Endothelial cell of umbilical vein (primary cell): ENCODE results near the gene RHCG. TPM values are rescaled to one million over a fixed set of nuclear protein-coding genes. Genes with fewer than 3 reads are reported as not detected.

ENCODE experiments used
- BruUV-seq: library from RNA; stranded (reverse); fragments of 400-500 nt; replicated peaks from 2 replicates; lab custom pipeline; 2021; lab: Mats Ljungman, UMichigan
- CTCF ChIA-PET: fragments of 300-600, 350-600 bp; sonication (Branson Sonifier 250); formaldehyde crosslinking; loops from one replicate; lab custom pipeline; 2021; ENCODE audit warnings: antibody characterized with exemption, inconsistent platforms; lab: Charles Lee
- POLR2A ChIA-PET: fragments of 300-600, 350-600 bp; sonication (Branson Sonifier 250); formaldehyde crosslinking; loops from one replicate; lab custom pipeline; 2021; ENCODE audit warnings: antibody characterized with exemption, inconsistent platforms; lab: Charles Lee
- DNase-seq: peaks from one replicate; pipeline ENCODE4 v3.0.0-alpha.2; 2011; ENCODE audit warnings: low read depth, low spot score
- FAIRE-seq: peaks from 2 replicates; lab custom pipeline; 2011; peaks lifted over from hg19 to GRCh38; lab: Jason Lieb, UNC
- H2AFZ ChIP-seq: 2 replicates; pipeline ENCODE4 v1.6.0; 2012; ENCODE audit warnings: low read depth, low read length, control low read depth, inconsistent platforms
- H3K27ac ChIP-seq: 2 replicates; pipeline ENCODE4 v1.5.1; 2011; ENCODE audit warnings: low read depth, mild to moderate bottlenecking, control low read depth, low read length, moderate library complexity; ENCODE audit not compliant: insufficient read depth
- H3K27me3 ChIP-seq, 2 experiments: 2 replicates each; pipeline versions ENCODE4 v1.6.0 to v1.6.1; 2011; ENCODE audit warnings: low read length in 2 of 2, mixed read lengths in 1 of 2; ENCODE audit not compliant: control insufficient read depth in 2 of 2, insufficient read depth in 2 of 2
- H3K36me3 ChIP-seq, 2 experiments: 2 replicates in 1 of 2; 3 replicates in 1 of 2; pipeline ENCODE4 v1.5.1; 2011; ENCODE audit warnings: low read length in 2 of 2, mild to moderate bottlenecking in 1 of 2, moderate library complexity in 1 of 2; ENCODE audit not compliant: control insufficient read depth in 2 of 2, insufficient read depth in 2 of 2; ENCODE audit errors: extremely low read depth in 1 of 2
- H3K4me1 ChIP-seq: 3 replicates; pipeline ENCODE4 v1.5.1; 2011; ENCODE audit warnings: mild to moderate bottlenecking, low read length; ENCODE audit not compliant: control insufficient read depth, insufficient read depth; ENCODE audit errors: extremely low read depth
- H3K4me2 ChIP-seq: 2 replicates; pipeline ENCODE4 v1.6.1; 2011; ENCODE audit warnings: low read length, control low read depth, mixed read lengths; ENCODE audit not compliant: insufficient read depth
- H3K4me3 ChIP-seq, 3 experiments: fragments of 200-600 bp in 1 of 3; sonication (generic), shearing (Covaris generic) in 1 of 3; replicated peaks in 1 of 3; 2 replicates each; pipeline ENCODE4 v1.5.1; 2011 to 2016; ENCODE audit warnings: control low read depth in 3 of 3, low read length in 3 of 3, mild to moderate bottlenecking in 2 of 3, inconsistent platforms in 1 of 3, low read depth in 1 of 3, moderate library complexity in 1 of 3; ENCODE audit not compliant: insufficient read depth in 1 of 3
- H3K79me2 ChIP-seq: 2 replicates; pipeline ENCODE4 v1.6.0; 2012; ENCODE audit warnings: low read length, inconsistent platforms; ENCODE audit not compliant: control insufficient read depth, insufficient read depth
- H3K9ac ChIP-seq: replicated peaks from 2 replicates; pipeline ENCODE3; 2011; ENCODE audit warnings: low read length, control low read depth; ENCODE audit not compliant: insufficient read depth; ENCODE audit errors: extremely low read depth
- H3K9me1 ChIP-seq: replicated peaks from 3 replicates; pipeline ENCODE4 v1.6.0; 2011; ENCODE audit warnings: mild to moderate bottlenecking, low read length; ENCODE audit not compliant: control insufficient read depth, insufficient read depth; ENCODE audit errors: extremely low read depth
- H3K9me3 ChIP-seq: replicated peaks from 2 replicates; pipeline ENCODE4 v1.5.1; 2012; ENCODE audit warnings: low read length, inconsistent platforms; ENCODE audit not compliant: control insufficient read depth, insufficient read depth
- H4K20me1 ChIP-seq: replicated peaks from 2 replicates; pipeline ENCODE3; 2011; ENCODE audit warnings: mild to moderate bottlenecking, low read length; ENCODE audit not compliant: control insufficient read depth, insufficient read depth; ENCODE audit errors: extremely low read depth
- EZH2 ChIP-seq: IDR thresholded peaks from 2 replicates; pipeline ENCODE4 v1.6.1; 2012; ENCODE audit warnings: borderline replicate concordance, low read depth, mild to moderate bottlenecking, moderate library complexity, low read length, inconsistent platforms; ENCODE audit not compliant: severe bottlenecking
- FOS ChIP-seq: IDR thresholded peaks from 2 replicates; pipeline ENCODE4 v1.6.1; 2011; ENCODE audit warnings: mild to moderate bottlenecking, low read length, moderate library complexity, borderline replicate concordance; ENCODE audit not compliant: insufficient read depth
- GATA2 ChIP-seq: IDR thresholded peaks from 2 replicates; pipeline ENCODE4 v1.7.0; 2011; ENCODE audit warnings: low read depth, mild to moderate bottlenecking, moderate library complexity, mixed read lengths, low read length; ENCODE audit not compliant: insufficient read length, insufficient read depth
- JUN ChIP-seq: IDR thresholded peaks from 2 replicates; pipeline ENCODE4 v1.6.1; 2011; ENCODE audit warnings: borderline replicate concordance, low read depth; ENCODE audit not compliant: insufficient read length, insufficient read depth
- MYC ChIP-seq: IDR thresholded peaks from one replicate; pipeline ENCODE4 v1.6.1; 2011; ENCODE audit warnings: mild to moderate bottlenecking, low read depth, low read length
- POLR2A ChIP-seq: IDR thresholded peaks from 2 replicates; pipeline ENCODE4 v1.6.1; 2012; ENCODE audit warnings: low read depth, mild to moderate bottlenecking, control low read depth, low read length
- POLR2AphosphoS5 ChIP-seq: IDR thresholded peaks from 2 replicates; pipeline ENCODE4 v1.6.1; 2012; ENCODE audit warnings: low read depth, mild to moderate bottlenecking, control low read depth, low read length, moderate library complexity; ENCODE audit not compliant: insufficient read depth
- dilution Hi-C: fragments of 300-500 bp; cut with MboI; formaldehyde crosslinking; loops from one replicate; pipeline ENCODE4 v1.15.0; 2019; ENCODE audit warnings: low sequenced_read_pairs; ENCODE audit not compliant: extremely low pct_ligation_motif_present
- intact Hi-C: fragments of 100-400 bp; cut with micrococcal nuclease; formaldehyde crosslinking; loops from one replicate; pipeline ENCODE4 v1.10.0; 2022
- polyA plus RNA-seq, 4 experiments: library from polyadenylated mRNA; depleted of rRNA in 3 of 4; stranded (reverse) in 3 of 4; unstranded in 1 of 4; fragments of >200 nt; gene quantifications; 2 replicates each; pipeline versions ENCODE4 v1.2.1 to v1.2.3, GENCODE V29; 2011 to 2012; ENCODE audit warnings: missing spikeins in 1 of 4
- total RNA-seq: library from RNA; stranded (reverse); gene quantifications from 2 replicates; pipeline ENCODE4 v1.2.3, GENCODE V29; 2021
- TF ChIP-seq, protein P1 (sequence below): IDR thresholded peaks from 2 replicates; pipeline ENCODE4 v1.6.1; 2011; ENCODE audit not compliant: insufficient read depth, insufficient read length
- TF ChIP-seq, protein P2 (sequence below), 2 donors: IDR thresholded peaks; 1 replicate in 1 of 2; 2 replicates in 1 of 2; pipeline ENCODE4 v1.5.1; 2011; ENCODE audit warnings: low read length in 2 of 2, mild to moderate bottlenecking in 2 of 2, moderate library complexity in 2 of 2, control low read depth in 1 of 2, inconsistent platforms in 1 of 2, low read depth in 1 of 2; ENCODE audit not compliant: insufficient read depth in 1 of 2; ENCODE audit errors: extremely low read depth in 1 of 2

Gene RHCG
- total and polyA plus RNA-seq, 2 donors (not counting 3 experiments of a cell fraction or from before 2014, with no cell fraction given): not detected

DNA sequence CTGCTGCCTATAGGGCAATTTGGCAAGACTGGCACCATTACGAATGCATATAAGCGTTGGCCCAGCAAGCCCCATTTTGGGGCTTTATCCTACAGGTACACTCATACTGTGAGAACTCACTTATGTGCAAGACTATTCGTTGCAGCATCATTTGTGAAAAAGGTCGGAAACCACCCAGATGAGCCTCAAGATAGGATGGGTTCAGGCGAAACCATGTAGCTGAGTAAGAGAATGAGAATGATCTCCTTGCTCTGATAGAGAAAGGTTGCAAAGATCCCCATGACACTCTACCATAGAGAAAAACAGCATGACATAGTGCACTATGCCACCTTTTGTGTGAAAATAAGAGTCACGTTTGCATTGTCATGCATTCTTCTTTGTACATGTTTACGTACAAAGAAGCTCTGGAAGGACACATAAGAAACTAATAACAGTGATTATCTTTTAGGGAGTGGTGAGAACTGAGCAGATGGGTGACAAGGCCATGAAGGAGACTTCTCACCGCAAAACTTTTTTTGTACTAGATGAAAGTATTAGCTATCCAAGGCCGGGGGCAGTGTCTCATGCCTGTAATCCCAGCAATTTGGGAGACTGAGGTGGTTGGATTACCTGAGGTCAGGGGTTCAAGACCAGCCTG lies 50.0 kb downstream of the RHCG start:
- Histone ChIP-seq H3K4me2 (no peak overlapping the region), H3K9ac (no peak overlapping the region), H3K36me3 (no peaks in the 10 kb centered on the region), H3K27me3 (peaks cover 13 to 16% of the 10 kb centered on the region in 2 experiments), H3K9me3 (no peaks in the 10 kb centered on the region), H3K27ac (no peak overlapping the region), H3K4me3 (no peak overlapping the region), H3K79me2 (no peaks in the 10 kb centered on the region), H4K20me1 (no peaks in the 10 kb centered on the region), H2AFZ (no peak overlapping the region), H3K9me1 (no peaks in the 10 kb centered on the region), H3K4me1 (no peaks in the 10 kb centered on the region)
- intact Hi-C loops: no loop called here
- dilution Hi-C loops: no loop called here
- DNase-seq (no peak), FAIRE-seq (no peak)
- no TSS peak for BruUV-seq
- TF ChIP-seq, protein P1, sequence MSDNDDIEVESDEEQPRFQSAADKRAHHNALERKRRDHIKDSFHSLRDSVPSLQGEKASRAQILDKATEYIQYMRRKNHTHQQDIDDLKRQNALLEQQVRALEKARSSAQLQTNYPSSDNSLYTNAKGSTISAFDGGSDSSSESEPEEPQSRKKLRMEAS: no peak
- TF ChIP-seq, protein P2, sequence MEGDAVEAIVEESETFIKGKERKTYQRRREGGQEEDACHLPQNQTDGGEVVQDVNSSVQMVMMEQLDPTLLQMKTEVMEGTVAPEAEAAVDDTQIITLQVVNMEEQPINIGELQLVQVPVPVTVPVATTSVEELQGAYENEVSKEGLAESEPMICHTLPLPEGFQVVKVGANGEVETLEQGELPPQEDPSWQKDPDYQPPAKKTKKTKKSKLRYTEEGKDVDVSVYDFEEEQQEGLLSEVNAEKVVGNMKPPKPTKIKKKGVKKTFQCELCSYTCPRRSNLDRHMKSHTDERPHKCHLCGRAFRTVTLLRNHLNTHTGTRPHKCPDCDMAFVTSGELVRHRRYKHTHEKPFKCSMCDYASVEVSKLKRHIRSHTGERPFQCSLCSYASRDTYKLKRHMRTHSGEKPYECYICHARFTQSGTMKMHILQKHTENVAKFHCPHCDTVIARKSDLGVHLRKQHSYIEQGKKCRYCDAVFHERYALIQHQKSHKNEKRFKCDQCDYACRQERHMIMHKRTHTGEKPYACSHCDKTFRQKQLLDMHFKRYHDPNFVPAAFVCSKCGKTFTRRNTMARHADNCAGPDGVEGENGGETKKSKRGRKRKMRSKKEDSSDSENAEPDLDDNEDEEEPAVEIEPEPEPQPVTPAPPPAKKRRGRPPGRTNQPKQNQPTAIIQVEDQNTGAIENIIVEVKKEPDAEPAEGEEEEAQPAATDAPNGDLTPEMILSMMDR (IDR thresholded peaks at IDR 0.05; ENCODE audit: extremely low read depth in 1 of 2, insufficient read depth in 1 of 2, low read depth in 1 of 2, low read length in 2 of 2): no peak
- ChIA-PET POLR2A (no interaction called here), CTCF (interaction anchor here (0.9 to 6.2 kb wide), 4 partner anchors 12 to 240 kb away, joined by 3 to 68 read pairs (median 4); no protein-coding TSS in a partner anchor)

DNA sequence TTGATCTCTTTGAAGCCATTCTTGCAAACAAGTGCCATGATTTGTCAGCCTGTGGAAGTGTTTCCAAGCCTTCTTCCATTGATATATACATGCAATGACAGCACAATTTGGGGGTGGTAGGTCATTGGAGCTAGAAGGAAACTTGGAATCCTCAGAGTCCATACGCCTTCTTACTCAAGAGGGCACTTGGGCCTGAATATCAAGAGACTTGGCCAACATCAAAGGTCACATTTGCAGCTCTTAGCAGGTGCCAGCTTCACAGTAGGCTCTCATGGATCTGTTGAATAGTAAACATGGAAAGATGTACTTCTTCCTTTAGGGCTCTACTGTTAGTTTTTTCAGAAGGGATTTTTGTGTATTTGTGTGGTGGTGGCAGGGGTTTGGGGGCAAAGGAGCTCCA lies 50.9 kb downstream of the RHCG start:
- no TSS peak for BruUV-seq
- H3K9me3 ChIP-seq: no peaks in the 10 kb centered on the region
- CTCF ChIA-PET: interaction anchor here (6.2 kb wide), 1 partner anchor 87 kb away, joined by 68 read pairs; no protein-coding TSS in a partner anchor

More for the DNA sequence above, 50.9 kb downstream of the RHCG start:
- Histone ChIP-seq H3K4me1 (no peaks in the 10 kb centered on the region), H3K79me2 (no peaks in the 10 kb centered on the region), H3K4me2 (no peak overlapping the region), H3K4me3 (no peak overlapping the region), H3K27me3 (peaks cover 11 to 16% of the 10 kb centered on the region in 2 experiments), H2AFZ (no peak overlapping the region), H4K20me1 (no peaks in the 10 kb centered on the region), H3K27ac (no peak overlapping the region), H3K9ac (no peak overlapping the region), H3K9me1 (no peaks in the 10 kb centered on the region), H3K36me3 (no peaks in the 10 kb centered on the region)
- DNase-seq (no peak), FAIRE-seq (no peak)
- dilution Hi-C loops: no loop called here
- POLR2A ChIA-PET: no interaction called here
- intact Hi-C loops: no loop called here
- TF ChIP-seq POLR2A (no peak), GATA2 (no peak), JUN (no peak), EZH2 (no peak), POLR2AphosphoS5 (no peak), FOS (no peak), MYC (no peak)
- TF ChIP-seq, protein P2 (IDR thresholded peaks at IDR 0.05; ENCODE audit: extremely low read depth in 1 of 2, insufficient read depth in 1 of 2, low read depth in 1 of 2, low read length in 2 of 2): no peak
- TF ChIP-seq, protein P1: no peak
